GM20000 (cell line): ENCODE measurements around the gene LAMB1.

Experiments
- DNase-seq: peaks from one replicate; pipeline ENCODE4 v3.0.0; 2012; ENCODE audit warnings: low spot score
- CTCF ChIP-seq: IDR thresholded peaks from 2 replicates; pipeline ENCODE4 v1.5.1; 2012; ENCODE audit warnings: mild to moderate bottlenecking, control low read depth; ENCODE audit errors: extremely low read depth, missing control alignments

The LAMB1 gene

GRCh38 chr7:107996072-107996882 lies 6.7 kb downstream of the LAMB1 start:
- DNase-seq: no peak
- no peak for TF ChIP-seq CTCF

- TF ChIP-seq CTCF: no peak
- no peak for DNase-seq
Observed at GRCh38 chr7:107995184-107996071, 7.5 kb downstream of the LAMB1 start.

- no peak for DNase-seq
- no peak for TF ChIP-seq CTCF
Observed at GRCh38 chr7:107994421-107995030, 8.4 kb downstream of the LAMB1 start.

- TF ChIP-seq CTCF: no peak
- no peak for DNase-seq
Observed at GRCh38 chr7:107993891-107994291, 9.1 kb downstream of the LAMB1 start.

GRCh38 chr7:107989618-107990373 lies 13.2 kb downstream of the LAMB1 start:
- no peak for DNase-seq
- no peak for TF ChIP-seq CTCF

- DNase-seq: no peak
- no peak for TF ChIP-seq CTCF
Observed at GRCh38 chr7:107982918-107983389, 20.0 kb downstream of the LAMB1 start.
